Measurements from ENCODE around the gene PLPP2.

PLPP2 gene

DNA sequence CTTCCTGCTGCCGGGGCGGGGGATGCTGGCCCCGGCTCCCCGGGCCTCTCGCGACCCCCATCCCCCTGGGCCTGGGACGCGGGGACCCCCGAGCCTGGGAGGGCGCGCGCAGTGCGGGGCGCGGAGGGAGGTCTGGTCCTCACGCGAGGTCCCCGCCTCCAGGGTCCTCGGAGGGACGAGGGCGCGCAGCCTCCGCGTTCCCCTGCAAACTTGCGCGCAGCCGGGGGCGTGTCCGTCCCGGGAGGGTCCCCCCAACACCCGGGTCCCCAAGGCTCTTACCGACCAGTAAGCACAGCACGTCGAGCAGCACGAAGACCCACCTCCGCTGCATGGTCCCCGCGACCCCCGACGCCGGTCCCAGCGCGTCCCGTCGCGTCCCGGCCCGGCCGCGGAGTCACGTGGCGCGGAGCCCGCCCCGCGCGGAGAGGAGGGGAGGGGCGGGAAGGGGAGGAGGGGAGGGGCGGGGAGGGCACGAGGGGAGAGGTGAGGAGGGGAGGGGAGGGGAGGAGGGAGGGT is at the start of gene PLPP2:
Gene PLPP2 (minus strand): TSS at position 398 of the 516 bp plus-strand sequence. CDS start 67 bp downstream, at position 331.
- in situ Hi-C loops (cut with HindIII; ENCODE audit: low pct_ligation_motif_present, low pct_unique_long_range_greater_than_20kb, low sequenced_read_pairs) = no loop called here
- no peak for DNase-seq

DNA sequence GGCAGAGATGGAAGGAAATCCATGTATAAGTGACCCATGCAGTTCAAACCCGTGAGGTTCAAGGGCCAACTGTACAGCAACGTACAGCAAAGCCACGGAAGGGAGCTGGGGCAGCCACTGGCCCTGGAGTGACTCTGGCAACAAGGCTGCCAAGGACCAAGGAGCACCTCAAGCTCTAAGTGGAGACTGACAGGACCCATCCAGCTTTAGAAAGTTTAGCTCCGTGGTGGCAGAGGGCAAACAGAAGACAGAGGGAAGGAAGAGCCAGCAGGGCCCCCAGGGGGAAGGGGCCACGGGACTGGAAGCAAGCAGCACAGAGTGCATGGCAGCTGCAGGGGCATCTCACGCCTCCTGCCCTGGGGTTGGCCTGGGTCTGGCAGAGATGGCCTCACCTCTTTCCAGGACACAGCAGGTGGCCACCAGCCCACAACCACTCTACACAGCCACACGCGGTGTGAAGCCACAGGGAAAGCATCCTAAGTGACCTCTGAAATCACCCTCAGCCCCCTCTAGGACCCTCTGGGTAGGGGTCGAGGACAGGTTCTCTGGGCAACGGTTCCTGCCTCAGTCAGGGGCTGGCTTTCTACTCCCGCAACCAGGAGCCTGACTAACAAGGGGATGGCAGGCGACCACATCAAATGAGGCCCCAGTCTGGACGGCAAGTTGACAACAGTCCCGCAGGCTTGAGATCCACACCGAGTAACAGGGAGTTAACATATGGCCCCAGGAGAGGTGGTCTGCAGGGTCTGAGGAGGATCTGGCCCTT is 49.6 kb upstream of the PLPP2 start:
- DNase-seq = no peak
- in situ Hi-C loops (cut with HindIII; ENCODE audit: low pct_ligation_motif_present, low pct_unique_long_range_greater_than_20kb, low sequenced_read_pairs) = no loop called here

DNA sequence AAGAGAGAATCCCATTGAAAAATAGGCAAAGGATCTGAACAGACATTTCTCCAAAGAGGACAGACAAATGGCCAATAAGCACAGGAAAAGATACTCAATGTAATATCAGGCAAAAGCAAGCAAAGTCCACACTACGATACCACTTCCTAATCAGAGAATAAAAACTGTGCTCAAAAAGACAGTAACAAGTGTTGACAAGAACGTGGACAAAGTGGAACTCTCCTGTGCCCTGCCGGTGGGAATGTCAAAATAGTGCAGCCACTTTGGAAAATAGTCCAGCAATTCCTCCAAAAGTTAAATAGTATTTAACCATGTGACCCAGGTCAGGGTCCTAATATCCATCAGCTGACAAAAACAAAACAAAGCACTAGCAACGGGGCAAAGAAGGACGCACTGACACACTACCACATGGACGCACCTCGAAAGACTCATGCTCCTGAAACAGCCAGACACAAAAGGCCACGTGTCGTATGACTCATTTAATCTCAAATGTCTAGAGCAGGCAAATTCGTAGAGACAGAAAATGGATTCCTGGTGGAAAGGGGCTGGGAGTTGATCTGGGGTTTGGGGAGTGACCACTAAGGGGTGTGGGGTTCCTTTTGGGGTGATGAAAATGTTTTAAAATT is 48.2 kb upstream of the PLPP2 start:
- in situ Hi-C loops (cut with HindIII; ENCODE audit: low pct_ligation_motif_present, low pct_unique_long_range_greater_than_20kb, low sequenced_read_pairs) = no loop called here
- no peak for DNase-seq

DNA sequence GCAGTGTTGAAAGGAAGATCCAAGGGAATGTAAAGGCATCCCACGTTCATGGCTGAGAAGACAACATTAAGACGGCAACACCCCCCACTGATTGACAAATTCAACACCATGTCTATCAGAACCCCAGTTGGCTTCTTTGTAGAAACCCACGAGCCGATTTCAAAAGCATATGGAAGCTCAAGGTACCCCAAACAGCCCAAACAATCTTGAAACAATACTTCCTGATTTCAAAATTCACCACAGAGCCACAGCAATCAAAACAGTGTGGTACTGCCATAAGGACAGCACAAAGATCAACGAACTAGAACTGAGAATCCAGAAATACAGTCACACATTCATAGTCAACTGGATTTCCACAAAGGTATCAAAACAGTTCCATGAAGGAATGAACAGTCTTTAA is 47.2 kb upstream of the PLPP2 start:
- in situ Hi-C loops (cut with HindIII; ENCODE audit: low pct_ligation_motif_present, low pct_unique_long_range_greater_than_20kb, low sequenced_read_pairs) = no loop called here
- no peak for DNase-seq

DNA sequence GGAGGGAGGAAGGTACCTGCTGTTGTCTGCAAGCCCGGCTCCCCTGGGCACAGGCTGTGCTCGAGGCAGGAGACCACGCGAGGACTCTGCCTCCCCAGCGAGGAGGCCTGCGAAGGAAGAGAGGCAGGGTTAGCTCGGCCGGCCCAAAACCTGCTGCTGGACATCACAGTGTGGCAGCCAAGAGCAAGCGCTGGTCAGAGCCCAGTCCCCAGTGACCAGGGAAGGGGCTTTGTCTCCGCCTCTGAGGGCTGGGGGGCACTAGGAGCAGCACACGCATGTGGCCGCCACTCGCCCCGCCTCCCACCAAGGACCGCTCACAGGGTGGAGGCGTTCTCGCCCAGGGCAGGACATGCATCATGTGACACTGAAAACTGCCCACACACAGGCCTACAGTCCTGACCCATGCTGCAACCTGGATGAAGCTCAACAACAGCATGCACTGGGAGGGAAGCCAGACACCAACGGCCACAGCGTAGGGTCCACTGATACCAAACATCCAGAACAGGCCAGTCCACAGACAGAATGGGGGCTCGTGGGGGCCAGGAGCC is 44.9 kb upstream of the PLPP2 start:
- DNase-seq = no peak

DNA sequence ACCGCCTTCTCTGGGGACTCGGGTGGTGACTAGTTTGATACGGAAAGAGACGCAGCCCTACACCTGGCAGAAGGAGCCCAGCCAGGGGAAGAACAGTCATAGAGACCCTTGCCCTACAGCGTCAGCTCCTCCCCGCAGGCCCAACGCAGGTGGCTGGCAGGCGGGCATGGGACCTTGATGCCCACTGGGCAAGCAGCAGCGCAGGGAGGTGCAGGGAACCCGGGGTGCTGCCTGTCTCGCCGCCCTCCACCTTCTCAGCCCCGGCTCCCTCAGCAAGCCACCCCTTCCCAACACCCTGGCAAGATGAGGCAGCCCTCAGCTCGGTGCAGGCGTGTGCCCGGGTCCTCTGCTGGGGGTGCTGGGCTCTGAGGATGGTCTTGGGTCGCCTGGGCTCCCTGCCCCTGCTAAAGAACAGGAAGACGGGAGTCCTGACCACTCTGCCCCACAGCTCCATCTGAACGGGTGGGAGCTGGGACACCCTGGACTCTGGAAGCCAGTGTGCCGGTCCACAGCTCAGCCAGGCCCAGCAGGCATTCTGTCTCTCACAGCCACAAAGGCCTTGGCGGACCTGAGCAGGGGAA is 44.4 kb upstream of the PLPP2 start:
- no peak for DNase-seq
- in situ Hi-C loops (cut with HindIII; ENCODE audit: low pct_ligation_motif_present, low pct_unique_long_range_greater_than_20kb, low sequenced_read_pairs) = no loop called here

More for the DNA sequence above, 44.9 kb upstream of the PLPP2 start:
- in situ Hi-C loops (cut with HindIII; ENCODE audit: low pct_ligation_motif_present, low pct_unique_long_range_greater_than_20kb, low sequenced_read_pairs) = no loop called here

DNA sequence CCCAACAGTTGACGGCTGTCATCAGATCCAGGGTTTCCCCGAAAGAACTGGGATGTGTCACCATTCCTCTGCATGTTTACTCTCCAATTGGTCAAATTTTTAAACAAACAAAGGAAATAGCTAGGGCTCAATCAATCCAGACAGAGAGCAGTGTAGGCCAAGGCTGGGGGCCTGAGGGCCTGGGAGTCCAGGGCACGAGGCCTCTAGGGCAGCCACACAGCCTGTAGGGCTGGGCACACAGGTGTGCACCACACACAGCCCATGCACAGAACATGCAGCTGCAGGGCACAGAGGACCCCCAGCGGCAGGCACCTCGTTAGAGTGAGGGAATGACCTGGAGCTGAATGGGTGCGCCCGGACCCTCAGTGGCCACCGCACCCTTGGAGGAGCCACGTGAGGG is 43.9 kb upstream of the PLPP2 start:
- in situ Hi-C loops (cut with HindIII; ENCODE audit: low pct_ligation_motif_present, low pct_unique_long_range_greater_than_20kb, low sequenced_read_pairs) = no loop called here

DNA sequence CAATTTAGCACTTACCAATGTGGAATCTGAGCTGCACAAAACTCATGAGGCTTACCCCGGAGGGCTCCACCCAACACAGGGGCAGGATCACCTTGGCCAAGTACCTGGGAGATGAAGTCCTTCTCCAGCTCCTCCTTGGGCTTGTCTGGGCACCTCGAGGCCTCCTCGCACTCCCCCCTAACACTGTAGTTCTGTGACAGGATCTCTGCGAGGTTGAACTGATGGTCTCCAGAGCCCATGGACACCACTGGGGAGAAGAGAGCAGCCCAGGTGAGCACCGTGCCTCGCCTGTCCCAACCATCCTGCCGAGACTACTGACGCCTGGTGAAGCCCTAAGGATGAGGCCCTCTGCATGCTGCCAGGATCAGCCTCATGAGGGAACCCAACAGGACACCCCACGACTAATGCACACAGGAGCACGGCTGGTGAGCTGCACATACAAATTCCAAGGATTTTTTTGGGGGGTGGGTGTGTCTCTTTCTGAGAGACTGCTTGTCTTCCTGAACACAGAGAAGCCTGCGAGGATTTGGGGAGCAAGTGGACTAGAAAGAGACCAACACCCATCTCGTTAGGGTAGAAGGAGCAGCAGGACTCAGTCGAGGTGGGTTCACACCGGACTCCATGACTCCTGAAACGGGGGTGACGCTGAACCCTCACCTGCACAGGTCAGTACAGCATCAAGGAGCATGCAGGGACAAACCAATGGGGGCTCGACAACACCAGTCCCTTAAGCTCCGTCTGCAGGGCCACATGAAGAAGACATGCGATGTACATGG is 43.3 kb upstream of the PLPP2 start:
- no peak for DNase-seq
- in situ Hi-C loops (cut with HindIII; ENCODE audit: low pct_ligation_motif_present, low pct_unique_long_range_greater_than_20kb, low sequenced_read_pairs) = no loop called here

More for the DNA sequence above, 43.9 kb upstream of the PLPP2 start:
- no peak for DNase-seq

DNA sequence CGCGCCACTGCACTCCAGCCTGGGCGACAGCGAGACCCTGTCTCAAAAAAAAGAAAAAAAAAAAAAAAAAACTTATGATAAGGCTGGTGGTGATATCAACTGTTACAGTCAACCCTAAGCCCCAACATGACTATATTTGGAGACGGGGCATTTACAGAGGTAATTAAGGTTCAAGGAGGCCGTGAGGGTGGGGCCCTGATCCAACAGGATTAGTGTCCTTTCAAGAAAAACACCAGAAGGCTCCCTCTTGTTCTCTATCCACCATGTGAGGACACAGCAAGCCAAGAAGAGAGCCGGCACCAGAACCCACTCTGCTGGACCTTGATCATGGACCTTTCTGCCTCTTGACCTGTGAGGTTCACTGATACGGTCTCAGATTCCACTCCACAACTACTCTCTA is 39.3 kb upstream of the PLPP2 start:
- DNase-seq = no peak
- in situ Hi-C loops (cut with HindIII; ENCODE audit: low pct_ligation_motif_present, low pct_unique_long_range_greater_than_20kb, low sequenced_read_pairs) = no loop called here

DNA sequence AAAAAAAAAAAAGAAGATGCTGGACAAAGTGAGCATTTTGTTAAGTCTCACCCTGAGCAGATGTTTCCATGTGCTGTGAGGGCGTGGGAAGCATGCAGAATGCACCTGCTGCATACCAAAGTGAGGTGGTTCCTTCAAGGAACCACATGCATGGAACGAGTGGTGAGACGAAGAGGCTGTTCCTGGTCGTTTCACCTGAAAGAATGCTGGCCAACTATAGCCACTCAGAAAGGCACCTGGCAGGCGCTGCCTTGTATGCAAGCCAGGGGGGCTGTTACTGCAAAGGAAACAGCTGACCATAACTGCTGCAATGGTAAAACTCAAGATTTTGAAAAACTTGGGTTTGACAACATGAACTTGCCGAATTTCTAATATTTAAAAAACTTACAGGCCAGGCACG is 38.7 kb upstream of the PLPP2 start:
- DNase-seq = no peak
- in situ Hi-C loops (cut with HindIII; ENCODE audit: low pct_ligation_motif_present, low pct_unique_long_range_greater_than_20kb, low sequenced_read_pairs) = no loop called here

DNA sequence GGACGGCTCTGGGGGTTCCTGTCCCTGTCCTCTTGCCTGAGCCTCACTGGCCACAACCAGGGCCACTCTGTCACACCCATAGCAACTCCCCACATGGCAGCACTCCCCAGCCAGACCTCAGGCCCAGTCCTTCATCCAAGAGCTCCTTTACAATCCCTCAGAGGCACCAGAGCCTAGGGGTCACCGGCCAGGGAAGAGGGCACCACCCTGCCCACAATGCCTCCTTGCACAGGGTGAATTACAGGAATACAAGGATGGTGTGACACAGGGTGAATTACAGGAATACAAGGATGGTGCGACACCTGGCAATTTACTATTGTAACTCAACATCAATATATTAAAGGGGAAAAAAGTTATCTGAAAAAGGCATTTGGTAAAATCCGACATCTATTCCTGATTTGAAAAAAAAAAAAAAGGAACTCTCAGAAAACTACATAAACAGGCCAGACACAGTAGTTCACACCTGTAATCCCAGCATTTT is 36.9 kb upstream of the PLPP2 start:
- in situ Hi-C loops (cut with HindIII; ENCODE audit: low pct_ligation_motif_present, low pct_unique_long_range_greater_than_20kb, low sequenced_read_pairs) = no loop called here
- peak; percentile 7 for DNase-seq

DNA sequence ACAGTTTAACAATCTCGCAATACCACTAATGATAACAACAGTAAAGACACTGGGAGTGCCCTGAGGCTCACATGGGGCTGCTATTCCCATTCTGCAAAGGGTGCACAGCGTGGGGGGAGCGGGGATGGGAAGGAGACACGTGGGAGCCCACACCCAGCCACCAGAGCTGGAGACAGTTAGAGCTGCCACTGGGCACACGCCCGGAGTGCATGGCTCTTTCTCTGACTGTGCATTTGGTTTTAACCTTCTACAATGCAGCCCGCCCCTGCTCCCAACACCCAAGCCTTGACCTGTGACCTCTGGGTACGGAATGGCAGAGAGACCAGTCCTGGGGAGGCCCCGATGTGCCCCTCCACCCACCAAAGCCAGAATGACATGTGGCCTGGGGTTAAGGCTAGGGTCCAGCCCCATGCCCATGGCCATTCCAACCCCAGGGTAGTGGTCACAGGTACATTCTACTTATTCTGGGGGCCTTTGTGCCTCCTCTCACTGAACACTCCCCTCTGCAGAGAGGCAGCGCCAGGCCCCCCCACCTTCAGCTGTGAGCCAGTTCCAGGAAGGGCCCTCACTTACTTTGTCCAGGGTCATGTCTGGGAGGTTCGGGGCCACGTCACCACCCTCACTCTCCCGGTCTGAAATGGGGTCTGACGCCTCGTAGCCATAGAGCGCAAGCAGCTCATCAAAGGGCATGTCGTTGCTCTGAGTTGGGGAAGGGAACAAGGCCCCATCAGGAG is 36.3 kb upstream of the PLPP2 start:
- no peak for DNase-seq
- in situ Hi-C loops (cut with HindIII; ENCODE audit: low pct_ligation_motif_present, low pct_unique_long_range_greater_than_20kb, low sequenced_read_pairs) = no loop called here

DNA sequence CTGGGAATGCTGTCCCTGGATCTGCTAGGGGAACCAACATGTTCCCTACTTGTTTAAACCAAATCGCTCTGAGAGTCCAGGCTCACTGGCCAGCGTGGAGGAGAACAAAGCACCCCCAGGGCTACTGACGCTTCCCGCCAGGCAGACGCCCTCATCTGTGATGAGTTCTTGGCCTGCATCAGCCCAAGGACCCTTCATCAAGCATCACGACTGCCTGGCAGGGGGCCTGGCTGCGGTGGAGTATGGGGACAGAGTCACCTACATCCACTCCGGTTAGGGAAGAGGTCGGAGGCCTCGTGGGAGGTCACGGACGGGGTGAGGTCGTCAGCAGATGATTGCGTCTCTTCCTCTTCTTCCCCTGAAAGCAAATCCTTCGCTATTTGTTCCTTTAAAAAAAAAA is 35.7 kb upstream of the PLPP2 start:
- in situ Hi-C loops (cut with HindIII; ENCODE audit: low pct_ligation_motif_present, low pct_unique_long_range_greater_than_20kb, low sequenced_read_pairs) = no loop called here
- no peak for DNase-seq

DNA sequence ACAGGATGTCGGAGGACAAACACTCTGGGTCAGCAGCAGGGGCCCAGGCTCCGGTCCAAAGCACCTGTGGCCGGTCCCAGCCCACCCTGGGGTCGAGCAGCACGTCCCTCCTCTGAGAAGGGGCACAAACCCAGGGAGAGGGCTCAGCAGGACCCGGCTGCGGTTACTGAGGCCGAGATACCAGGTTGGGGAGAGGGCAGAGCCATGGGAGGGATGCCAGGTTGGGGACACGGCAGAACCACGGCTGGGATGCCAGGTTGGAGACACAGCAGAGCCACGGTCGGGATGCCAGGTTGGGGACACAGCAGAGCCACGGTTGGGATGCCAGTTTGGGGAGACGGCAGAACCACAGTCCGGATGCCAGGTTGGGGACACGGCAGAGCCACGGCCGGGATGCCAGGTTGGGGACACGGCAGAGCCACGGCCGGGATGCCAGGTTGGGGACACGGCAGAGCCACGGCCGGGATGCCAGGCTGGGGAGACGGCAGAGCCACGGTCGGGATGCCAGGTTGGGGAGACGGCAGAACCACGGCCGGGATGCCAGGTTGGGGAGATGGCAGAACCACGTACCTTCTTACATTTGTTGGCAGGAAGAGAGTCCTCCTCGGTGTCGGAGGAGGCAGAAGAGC is 34.8 kb upstream of the PLPP2 start:
- in situ Hi-C loops (cut with HindIII; ENCODE audit: low pct_ligation_motif_present, low pct_unique_long_range_greater_than_20kb, low sequenced_read_pairs) = no loop called here

DNA sequence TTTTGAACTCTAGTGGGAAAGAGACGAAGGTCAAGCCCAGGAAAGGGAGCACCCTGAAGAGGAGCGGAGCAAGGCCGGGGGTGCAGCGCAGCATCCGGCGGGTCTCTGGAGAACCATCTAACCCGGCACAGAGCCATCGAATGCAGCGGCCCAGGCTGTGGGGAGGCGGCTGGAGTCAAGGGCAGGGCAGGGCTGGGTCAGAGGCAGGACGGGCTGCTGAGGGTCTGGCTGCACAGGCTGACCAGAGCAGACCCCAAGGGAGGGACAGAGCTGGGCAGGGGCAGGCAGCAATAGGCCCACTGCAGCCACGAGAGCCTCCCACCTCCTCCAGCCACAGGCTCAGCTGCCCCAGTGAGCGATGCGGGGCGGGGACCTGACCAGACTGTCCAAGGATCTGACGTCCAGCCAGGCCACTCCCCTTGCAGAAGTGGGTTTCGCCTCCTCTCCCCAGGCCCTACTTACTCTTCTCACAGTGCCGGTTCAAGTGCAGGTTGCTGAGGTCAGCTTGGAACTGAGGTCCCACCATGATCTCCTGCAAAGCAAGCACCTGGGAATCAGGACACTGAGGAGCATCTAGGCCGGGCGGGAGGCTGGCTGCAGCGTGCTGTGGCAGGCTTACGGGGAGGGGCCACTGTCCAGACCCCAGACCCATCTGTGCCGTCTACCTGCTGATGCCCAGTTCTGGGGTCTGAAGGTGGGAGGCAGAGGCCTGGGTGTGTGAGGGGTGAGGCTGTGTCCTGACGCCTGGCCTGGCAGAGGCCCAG is 34.2 kb upstream of the PLPP2 start:
- no peak for DNase-seq
- in situ Hi-C loops (cut with HindIII; ENCODE audit: low pct_ligation_motif_present, low pct_unique_long_range_greater_than_20kb, low sequenced_read_pairs) = no loop called here

More for the DNA sequence above, 34.8 kb upstream of the PLPP2 start:
- no peak for DNase-seq

DNA sequence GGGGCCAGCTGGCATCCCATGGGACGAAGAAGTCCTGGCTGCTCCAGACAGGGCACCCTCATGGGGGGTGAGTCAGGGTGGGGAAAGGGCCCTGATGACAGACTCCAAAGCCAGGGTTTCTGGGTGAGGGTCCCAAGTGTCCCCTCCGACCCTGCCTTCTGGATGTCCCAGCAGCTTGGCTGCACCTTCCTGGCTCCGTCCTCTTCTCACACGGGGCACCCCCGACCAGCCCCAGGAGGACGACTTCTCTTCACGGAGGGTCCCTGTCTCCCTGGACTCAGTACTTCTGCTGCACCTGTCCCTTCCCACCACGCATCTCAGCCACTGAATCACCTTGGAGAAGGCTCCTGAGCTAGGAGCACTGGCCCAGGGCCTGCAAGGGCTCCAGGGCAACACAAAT is 33.5 kb upstream of the PLPP2 start:
- in situ Hi-C loops (cut with HindIII; ENCODE audit: low pct_ligation_motif_present, low pct_unique_long_range_greater_than_20kb, low sequenced_read_pairs) = no loop called here
- no peak for DNase-seq

DNA sequence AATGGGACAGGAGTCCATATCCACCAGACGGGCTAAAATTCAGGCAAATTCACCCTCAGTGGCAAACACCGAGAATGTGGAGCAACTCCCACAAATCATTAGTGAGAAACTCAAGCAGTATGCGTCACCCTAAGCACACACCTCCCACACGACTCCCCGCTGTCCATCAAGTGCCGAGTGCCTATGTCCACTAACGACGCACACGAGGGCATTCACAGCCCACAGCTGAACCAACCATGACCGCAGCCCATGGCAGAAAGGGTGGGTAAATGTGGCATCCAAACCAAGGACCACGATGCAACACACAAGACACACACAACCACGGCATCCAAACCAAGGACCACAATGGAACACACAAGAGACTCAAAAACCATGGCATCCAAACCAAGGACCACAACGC is 31.4 kb upstream of the PLPP2 start:
- in situ Hi-C loops (cut with HindIII; ENCODE audit: low pct_ligation_motif_present, low pct_unique_long_range_greater_than_20kb, low sequenced_read_pairs) = no loop called here
- DNase-seq = no peak
